IMR-90 (cell line): ENCODE measurements around the gene CYP26A1. TPM values are rescaled to one million over a fixed set of nuclear protein-coding genes. Genes with fewer than 3 reads are reported as not detected.
A peak's percentile ranks its signal among the peaks of the same experiment; 100 is the strongest.

Source experiments
- ATAC-seq: fragments of 200-7000 bp; cut with Tn5 transposase; 2 replicates; pipeline ENCODE4 v1.9.1; 2020; ENCODE audit warnings: low read depth, mild to moderate bottlenecking, moderate library complexity
- BruUV-seq: library from RNA; stranded (reverse); fragments of 400-500 nt; replicated peaks from 2 replicates; lab custom pipeline; 2021; lab: Mats Ljungman, UMichigan
- CTCF ChIA-PET: fragments of 300-600 bp; formaldehyde crosslinking; extraction: SDS; loops from one replicate; lab custom pipeline; 2021; ENCODE audit warnings: antibody characterized with exemption; lab: Yijun Ruan, JAX
- POLR2A ChIA-PET: fragments of 300-600 bp; sonication (Branson Sonifier 250); formaldehyde crosslinking; loops from one replicate; lab custom pipeline; 2022; ENCODE audit warnings: antibody characterized with exemption; ENCODE audit not compliant: unreplicated experiment; lab: Charles Lee
- DNase-seq: peaks from one replicate; pipeline ENCODE4 v3.0.0; 2013
- H2AFZ ChIP-seq: replicated peaks from 2 replicates; pipeline ENCODE3; 2013; ENCODE audit warnings: low read length, mild to moderate bottlenecking; ENCODE audit not compliant: poor library complexity
- H2AK5ac ChIP-seq: 2 replicates; pipeline ENCODE4 v1.6.1; 2013; ENCODE audit warnings: low read depth, low read length, inconsistent platforms
- H2AK9ac ChIP-seq: replicated peaks from 2 replicates; pipeline ENCODE3; 2013; ENCODE audit warnings: mild to moderate bottlenecking, low read depth, low read length, moderate library complexity; ENCODE audit not compliant: poor library complexity
- H2BK120ac ChIP-seq: 2 replicates; pipeline ENCODE4 v1.6.1; 2013; ENCODE audit warnings: low read depth, low read length, inconsistent platforms
- H2BK15ac ChIP-seq: 3 replicates; pipeline ENCODE4 v1.6.1; 2013; ENCODE audit warnings: low read depth, low read length, inconsistent platforms
- H2BK20ac ChIP-seq: 2 replicates; pipeline ENCODE4 v1.6.1; 2013; ENCODE audit warnings: low read depth, mild to moderate bottlenecking, inconsistent platforms, low read length, moderate library complexity
- H2BK5ac ChIP-seq: 2 replicates; pipeline ENCODE4 v1.6.1; 2013; ENCODE audit warnings: mild to moderate bottlenecking, low read depth, low read length, inconsistent platforms; ENCODE audit not compliant: poor library complexity, severe bottlenecking
- H3K14ac ChIP-seq: replicated peaks from 2 replicates; pipeline ENCODE4 v1.6.1; 2013; ENCODE audit warnings: low read depth, low read length, inconsistent platforms
- H3K18ac ChIP-seq: 2 replicates; pipeline ENCODE4 v1.6.1; 2013; ENCODE audit warnings: low read depth, low read length, control low read depth
- H3K23ac ChIP-seq: 2 replicates; pipeline ENCODE4 v1.6.1; 2013; ENCODE audit warnings: low read depth, low read length, inconsistent platforms
- H3K27ac ChIP-seq: 2 replicates; pipeline ENCODE4 v1.5.1; 2013; ENCODE audit warnings: mild to moderate bottlenecking, control low read depth, low read length; ENCODE audit not compliant: insufficient read depth
- H3K27me3 ChIP-seq: 2 replicates; pipeline ENCODE4 v1.6.1; 2013; ENCODE audit warnings: low read length; ENCODE audit not compliant: control insufficient read depth, insufficient read depth
- H3K36me3 ChIP-seq: 2 replicates; pipeline ENCODE4 v1.6.1; 2013; ENCODE audit warnings: low read length, mixed read lengths; ENCODE audit not compliant: control insufficient read depth, insufficient read depth
- H3K4ac ChIP-seq: 2 replicates; pipeline ENCODE4 v1.6.1; 2013; ENCODE audit warnings: low read depth, low read length, inconsistent platforms
- H3K4me1 ChIP-seq: 2 replicates; pipeline ENCODE4 v1.6.1; 2013; ENCODE audit warnings: low read length, mixed read lengths; ENCODE audit not compliant: control insufficient read depth, insufficient read depth
- H3K4me2 ChIP-seq: 2 replicates; pipeline ENCODE4 v1.6.1; 2013; ENCODE audit warnings: low read depth, mild to moderate bottlenecking, control low read depth, low read length, moderate library complexity
- H3K4me3 ChIP-seq: 2 replicates; pipeline ENCODE4 v1.5.1; 2013; ENCODE audit warnings: low read depth, mild to moderate bottlenecking, control low read depth, low read length, moderate library complexity; ENCODE audit not compliant: insufficient read depth
- H3K56ac ChIP-seq: 2 replicates; pipeline ENCODE4 v1.6.1; 2013; ENCODE audit warnings: low read length, inconsistent platforms; ENCODE audit not compliant: insufficient read depth; ENCODE audit errors: extremely low read depth
- H3K79me1 ChIP-seq, 2 experiments: 2 replicates each; pipeline ENCODE4 v1.6.1; 2013; ENCODE audit warnings: low read length in 2 of 2, inconsistent platforms in 1 of 2, low read depth in 1 of 2
- H3K9ac ChIP-seq: 2 replicates; pipeline ENCODE4 v1.6.1; 2013; ENCODE audit warnings: low read depth, low read length, control low read depth
- H3K9me1 ChIP-seq: 2 replicates; pipeline ENCODE4 v1.6.1; 2013; ENCODE audit warnings: low read length, inconsistent platforms; ENCODE audit not compliant: insufficient read depth
- H3K9me3 ChIP-seq: 2 replicates; pipeline ENCODE4 v1.6.1; 2013; ENCODE audit warnings: low read length; ENCODE audit not compliant: control insufficient read depth, insufficient read depth
- H4K20me1 ChIP-seq: 2 replicates; pipeline ENCODE4 v1.6.1; 2013; ENCODE audit warnings: low read length, inconsistent platforms; ENCODE audit not compliant: insufficient read depth
- H4K5ac ChIP-seq: 2 replicates; pipeline ENCODE4 v1.6.1; 2013; ENCODE audit warnings: mild to moderate bottlenecking, low read depth, low read length, control low read depth
- H4K8ac ChIP-seq, 2 experiments: 2 replicates each; pipeline ENCODE4 v1.6.1; 2013; ENCODE audit warnings: low read depth in 2 of 2, low read length in 2 of 2, control low read depth in 1 of 2, inconsistent platforms in 1 of 2
- H4K91ac ChIP-seq: 2 replicates; pipeline ENCODE4 v1.6.1; 2013; ENCODE audit warnings: low read depth, low read length, inconsistent platforms; ENCODE audit not compliant: insufficient read depth
- MAFK ChIP-seq: IDR thresholded peaks from 2 replicates; pipeline ENCODE4 v1.6.1; 2012; ENCODE audit warnings: low read depth, low read length, improper control_type of control experiment
- WGBS, 2 experiments: methylation state at CpG; one replicate each; pipeline versions ENCODE4 v1.1.5 to v1.1.7; 2013; ENCODE audit warnings: missing lambda C conversion rate in 2 of 2; ENCODE audit not compliant: insufficient read length in 1 of 2; ENCODE audit errors: extremely low coverage in 2 of 2; 5-methylcytosine and 5-hydroxymethylcytosine counted together
- dilution Hi-C: fragments of 300-500 bp; cut with HindIII; formaldehyde crosslinking; loops from one replicate; pipeline ENCODE4 v1.14.3; 2018; ENCODE audit warnings: low sequenced_read_pairs; ENCODE audit not compliant: unreplicated experiment
- in situ Hi-C: fragments of 300-500 bp; cut with MboI; formaldehyde crosslinking; loops from 3 replicates; pipeline ENCODE4 v1.14.3; 2019; ENCODE audit warnings: low sequenced_read_pairs, inconsistent platforms, mixed read lengths
- intact Hi-C: fragments of 100-400 bp; cut with micrococcal nuclease; formaldehyde crosslinking; loops from 2 replicates; pipeline ENCODE4 v1.10.0; 2022
- polyA plus RNA-seq, 3 experiments: library from polyadenylated mRNA; depleted of rRNA; stranded (reverse); fragments of >200 nt; gene quantifications; 2 replicates each; pipeline ENCODE4 v1.2.3, GENCODE V29; 2012; ENCODE audit warnings: low replicate concordance in 1 of 3
- total RNA-seq: library from RNA; depleted of rRNA; stranded (reverse); fragments of >200 nt; gene quantifications from 2 replicates; pipeline ENCODE4 v1.2.3, GENCODE V29; 2012; rRNA removed
- TF ChIP-seq, protein P1 (sequence below): conservative IDR thresholded peaks from 2 replicates; pipeline ENCODE4 v1.5.1; 2012; ENCODE audit warnings: mild to moderate bottlenecking, low read depth, low read length, improper control_type of control experiment

Gene CYP26A1
- total and polyA plus RNA-seq, 2 of the 4 experiments (the other 2 are of a cell fraction), result 0.15 TPM; not detected in 1

DNA sequence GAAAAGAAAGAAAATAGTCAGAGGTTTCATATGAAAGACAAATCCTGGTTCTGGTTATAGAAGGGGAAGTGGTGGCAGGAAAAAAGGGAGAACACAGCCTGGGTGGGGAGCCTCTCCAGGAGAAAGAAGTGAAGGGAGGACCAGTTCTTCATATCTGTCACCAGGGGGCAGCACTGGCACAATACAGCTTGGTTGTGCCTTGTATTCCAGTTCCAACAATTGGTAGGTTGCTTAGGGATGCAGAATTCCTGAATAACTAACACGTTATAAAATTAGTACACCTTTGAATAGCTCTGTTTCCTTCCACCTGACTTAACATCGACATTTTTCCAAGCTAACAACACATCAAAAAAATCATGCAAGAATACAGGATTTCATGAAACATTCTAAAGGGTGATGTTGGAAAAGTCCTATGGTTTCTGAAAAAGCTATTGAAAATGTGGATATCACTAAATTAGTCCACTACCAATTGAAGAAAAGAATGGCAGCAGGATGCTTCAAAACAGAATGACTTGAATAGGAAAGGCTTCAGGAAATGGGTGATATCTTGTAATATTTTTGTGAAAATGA lies 52.9 kb downstream of the CYP26A1 start:
- H2AK9ac ChIP-seq, result no peak overlapping the region
- H2BK5ac ChIP-seq, result no peak overlapping the region
- ATAC-seq (no peak), DNase-seq (no peak)
- no peak overlapping the region for H4K5ac ChIP-seq
- no peak overlapping the region for H3K4ac ChIP-seq
- no TSS peak for BruUV-seq
- no peak overlapping the region for H4K8ac ChIP-seq
- H2BK15ac ChIP-seq, result no peak overlapping the region
- H4K20me1 ChIP-seq, result no peaks in the 10 kb centered on the region
- ChIA-PET CTCF (no interaction called here), POLR2A (no interaction called here)
- H3K9ac ChIP-seq, result no peak overlapping the region
- no peak overlapping the region for H3K18ac ChIP-seq
- H3K4me2 ChIP-seq, result no peak overlapping the region
- no CpG with 5 or more reads among the region's 2 CpGs for WGBS, 2 experiments
- H3K14ac ChIP-seq, result no peak overlapping the region
- peaks cover 13% of the 10 kb centered on the region for H3K9me3 ChIP-seq
- H3K56ac ChIP-seq, result no peak overlapping the region
- in situ Hi-C loops (no loop called here), intact Hi-C loops (no loop called here), dilution Hi-C loops (no loop called here)
- H3K36me3 ChIP-seq, result no peaks in the 10 kb centered on the region
- H2BK20ac ChIP-seq, result no peak overlapping the region
- no peak overlapping the region for H3K4me3 ChIP-seq
- no peaks in the 10 kb centered on the region for H3K9me1 ChIP-seq
- H4K91ac ChIP-seq, result no peak overlapping the region
- H3K23ac ChIP-seq, result no peak overlapping the region
- no peaks in the 10 kb centered on the region for H3K4me1 ChIP-seq
- no peak overlapping the region for H2BK120ac ChIP-seq
- TF ChIP-seq, protein P1, sequence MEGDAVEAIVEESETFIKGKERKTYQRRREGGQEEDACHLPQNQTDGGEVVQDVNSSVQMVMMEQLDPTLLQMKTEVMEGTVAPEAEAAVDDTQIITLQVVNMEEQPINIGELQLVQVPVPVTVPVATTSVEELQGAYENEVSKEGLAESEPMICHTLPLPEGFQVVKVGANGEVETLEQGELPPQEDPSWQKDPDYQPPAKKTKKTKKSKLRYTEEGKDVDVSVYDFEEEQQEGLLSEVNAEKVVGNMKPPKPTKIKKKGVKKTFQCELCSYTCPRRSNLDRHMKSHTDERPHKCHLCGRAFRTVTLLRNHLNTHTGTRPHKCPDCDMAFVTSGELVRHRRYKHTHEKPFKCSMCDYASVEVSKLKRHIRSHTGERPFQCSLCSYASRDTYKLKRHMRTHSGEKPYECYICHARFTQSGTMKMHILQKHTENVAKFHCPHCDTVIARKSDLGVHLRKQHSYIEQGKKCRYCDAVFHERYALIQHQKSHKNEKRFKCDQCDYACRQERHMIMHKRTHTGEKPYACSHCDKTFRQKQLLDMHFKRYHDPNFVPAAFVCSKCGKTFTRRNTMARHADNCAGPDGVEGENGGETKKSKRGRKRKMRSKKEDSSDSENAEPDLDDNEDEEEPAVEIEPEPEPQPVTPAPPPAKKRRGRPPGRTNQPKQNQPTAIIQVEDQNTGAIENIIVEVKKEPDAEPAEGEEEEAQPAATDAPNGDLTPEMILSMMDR, result peak; percentile 21; the same call in 1 of the 2 replicates
- no peak for TF ChIP-seq MAFK
- peaks cover 7% of the 10 kb centered on the region for H3K27me3 ChIP-seq
- H3K27ac ChIP-seq, result no peak overlapping the region
- no peak overlapping the region for H2AFZ ChIP-seq
- no peak overlapping the region for H2AK5ac ChIP-seq
- no peaks in the 10 kb centered on the region for H3K79me1 ChIP-seq

Other genes starting within 250 kb of the CYP26A1 start
- gene EXOC6, start 225.4 kb upstream of the CYP26A1 start, total RNA-seq, result 11.5 and 29.2 TPM in 2 replicates
- 3.8 and 4.5 TPM in 2 replicates for gene EXOC6, start 225.4 kb upstream of the CYP26A1 start, polyA plus RNA-seq (2012; rRNA removed)
- gene CYP26C1, start 13.1 kb upstream of the CYP26A1 start, total RNA-seq, result under 0.01 TPM in 1 of 2 replicates, not detected in the other
- gene CYP26C1, start 13.1 kb upstream of the CYP26A1 start, polyA plus RNA-seq (2012; rRNA removed), result 0.01 and 0.02 TPM in 2 replicates